ENCODE results near the gene IL13.

DNA sequence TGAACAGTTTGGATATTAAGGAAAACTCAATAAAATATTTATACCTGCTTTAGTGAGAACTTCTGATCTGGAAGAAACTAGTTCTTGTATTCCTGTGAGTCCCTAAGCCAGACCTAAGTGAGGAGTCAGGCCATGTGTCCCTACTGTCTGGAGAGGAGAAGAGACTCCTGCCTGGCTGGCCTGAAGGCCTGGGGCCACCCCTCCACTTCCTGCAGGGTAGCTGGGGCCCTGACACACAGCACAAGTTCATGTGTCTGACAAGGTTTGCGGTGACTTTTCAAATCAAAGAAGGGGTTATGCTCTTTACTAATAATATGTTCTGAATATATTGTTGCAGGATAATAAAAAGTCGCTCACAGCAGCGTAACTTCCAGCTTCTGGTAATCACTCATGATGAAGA, 16.1 kb upstream of the IL13 start:
- no peak for TF ChIP-seq EP300 (IDR thresholded peaks at IDR 0.05)
- TF ChIP-seq, protein P1, sequence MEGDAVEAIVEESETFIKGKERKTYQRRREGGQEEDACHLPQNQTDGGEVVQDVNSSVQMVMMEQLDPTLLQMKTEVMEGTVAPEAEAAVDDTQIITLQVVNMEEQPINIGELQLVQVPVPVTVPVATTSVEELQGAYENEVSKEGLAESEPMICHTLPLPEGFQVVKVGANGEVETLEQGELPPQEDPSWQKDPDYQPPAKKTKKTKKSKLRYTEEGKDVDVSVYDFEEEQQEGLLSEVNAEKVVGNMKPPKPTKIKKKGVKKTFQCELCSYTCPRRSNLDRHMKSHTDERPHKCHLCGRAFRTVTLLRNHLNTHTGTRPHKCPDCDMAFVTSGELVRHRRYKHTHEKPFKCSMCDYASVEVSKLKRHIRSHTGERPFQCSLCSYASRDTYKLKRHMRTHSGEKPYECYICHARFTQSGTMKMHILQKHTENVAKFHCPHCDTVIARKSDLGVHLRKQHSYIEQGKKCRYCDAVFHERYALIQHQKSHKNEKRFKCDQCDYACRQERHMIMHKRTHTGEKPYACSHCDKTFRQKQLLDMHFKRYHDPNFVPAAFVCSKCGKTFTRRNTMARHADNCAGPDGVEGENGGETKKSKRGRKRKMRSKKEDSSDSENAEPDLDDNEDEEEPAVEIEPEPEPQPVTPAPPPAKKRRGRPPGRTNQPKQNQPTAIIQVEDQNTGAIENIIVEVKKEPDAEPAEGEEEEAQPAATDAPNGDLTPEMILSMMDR (IDR thresholded peaks at IDR 0.05): no peak
- TF ChIP-seq POLR2A (IDR thresholded peaks at IDR 0.05): no peak

All from ovary (tissue), 3 donors.